Measurements from ENCODE around the gene PRSS21. TPM values are rescaled to one million over a fixed set of nuclear protein-coding genes. Genes with fewer than 3 reads are reported as not detected.

PRSS21 gene
- total RNA-seq, 1 experiment from 2014 or later: 0.42 TPM

DNA sequence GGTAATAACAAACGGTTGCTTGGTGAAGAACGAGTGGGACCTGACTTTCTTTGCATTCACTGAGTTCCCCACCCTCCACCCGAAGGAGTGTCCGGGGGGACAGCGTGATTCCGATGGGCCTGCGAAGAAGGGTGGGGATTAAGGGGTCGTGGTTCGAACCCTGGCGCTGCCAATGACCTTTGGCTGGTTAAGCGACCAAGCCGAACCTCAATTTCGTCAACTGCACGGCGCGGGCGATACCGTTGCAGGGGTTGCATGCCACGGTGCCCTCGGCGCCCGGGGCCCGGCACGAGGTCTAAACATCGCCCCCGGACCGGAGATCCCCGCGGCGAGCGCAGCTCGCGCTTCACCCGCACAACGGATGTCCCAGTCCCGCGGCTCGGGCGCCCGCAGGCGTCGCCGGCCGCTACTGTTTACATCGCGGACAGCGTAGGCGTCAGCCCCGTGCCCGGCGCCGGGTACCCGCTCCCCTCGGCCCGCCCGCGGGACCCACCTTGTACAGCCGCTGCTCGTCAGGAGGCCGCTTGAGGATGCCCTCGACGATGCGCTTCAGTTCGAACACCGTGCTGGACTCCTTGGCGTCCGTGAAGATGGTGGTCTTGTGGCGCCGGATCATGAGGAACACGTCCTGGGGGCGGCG, 40.4 kb upstream of the PRSS21 start:
- Histone ChIP-seq H3K36me3 (replicated peaks; ENCODE audit: control insufficient read depth, insufficient read depth, low read length) (peaks cover 19% of the 10 kb centered on the region), H3K27me3 (ENCODE audit: control insufficient read depth, insufficient read depth, low read length) (no peaks in the 10 kb centered on the region), H3K4me3 (ENCODE audit: insufficient read depth, low read depth, low read length) (peak overlapping the region; percentile 98)
- no peak for DNase-seq

DNA sequence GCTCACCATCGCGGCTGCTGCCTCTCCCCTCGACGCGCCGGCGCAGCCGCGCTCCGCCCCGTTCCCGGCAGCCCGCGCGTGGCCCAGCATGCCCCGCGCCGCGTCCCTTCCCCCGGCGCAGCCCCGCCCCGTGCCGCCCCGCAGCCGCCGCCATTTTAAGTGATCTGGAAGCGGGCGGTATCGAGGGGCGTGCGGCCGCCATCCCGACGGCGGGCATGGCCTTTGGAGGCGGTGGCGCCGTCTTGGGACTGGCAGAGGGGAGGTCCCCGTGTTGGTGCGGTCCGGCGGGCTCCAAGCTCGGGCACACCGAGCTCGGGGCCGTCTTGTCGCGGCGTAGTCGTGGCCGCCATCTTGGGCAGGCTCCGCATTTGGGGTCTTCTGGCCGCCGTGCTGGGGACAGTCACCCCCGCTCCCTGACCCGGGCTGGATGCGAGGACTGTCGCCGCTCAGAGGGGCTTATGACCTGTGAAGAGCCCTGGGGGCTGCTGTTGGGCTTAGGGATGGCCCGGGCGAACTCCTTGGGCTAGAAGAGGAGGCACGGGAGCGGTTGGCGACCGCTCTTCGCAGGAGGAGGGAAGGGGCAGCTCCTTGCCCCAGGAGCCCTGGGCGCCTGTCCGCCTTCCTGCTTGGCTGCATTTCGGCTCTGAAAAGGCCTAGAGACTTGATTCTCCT, 39.7 kb upstream of the PRSS21 start, which contains the start of gene ELOB:
TSS of gene ELOB (minus strand) at position 50 of the 672 bp plus-strand sequence. CDS start at position 9, 41 bp downstream.
- Histone ChIP-seq H3K27me3 (ENCODE audit: control insufficient read depth, insufficient read depth, low read length) (no peaks in the 10 kb centered on the region), H3K4me3 (ENCODE audit: insufficient read depth, low read depth, low read length) (peak within 1 kb of the TSS; percentile 98), H3K36me3 (replicated peaks; ENCODE audit: control insufficient read depth, insufficient read depth, low read length) (peaks cover 17% of the 10 kb centered on the region)
- peak; percentile 99 for DNase-seq

GRCh38 chr16:2777903-2778629, 39.0 kb upstream of the PRSS21 start:
- Histone ChIP-seq H3K27me3 (ENCODE audit: control insufficient read depth, insufficient read depth, low read length) (no peaks in the 10 kb centered on the region), H3K4me3 (ENCODE audit: insufficient read depth, low read depth, low read length) (peak overlapping the region; percentile 98), H3K36me3 (replicated peaks; ENCODE audit: control insufficient read depth, insufficient read depth, low read length) (peaks cover 17% of the 10 kb centered on the region)
- peak; percentile 77 for DNase-seq

DNA sequence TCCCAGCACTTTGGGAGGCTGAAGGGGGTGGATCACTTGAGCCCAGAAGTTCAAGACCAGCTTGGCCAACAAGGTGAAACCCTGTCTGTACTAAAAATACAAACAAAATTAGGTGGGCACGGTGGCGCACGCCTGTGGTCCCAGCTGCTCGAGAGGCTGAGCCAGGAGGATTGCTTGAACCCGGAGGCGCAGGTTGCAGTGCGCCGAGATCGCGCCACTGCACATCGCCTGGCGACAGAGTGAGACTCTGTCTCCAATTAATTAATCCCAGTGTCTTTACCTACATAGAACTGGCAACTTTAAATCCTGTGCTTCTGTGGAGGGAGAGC, 38.4 kb upstream of the PRSS21 start:
- DNase-seq: no peak
- Histone ChIP-seq H3K36me3 (replicated peaks; ENCODE audit: control insufficient read depth, insufficient read depth, low read length) (peaks cover 15% of the 10 kb centered on the region), H3K27me3 (ENCODE audit: control insufficient read depth, insufficient read depth, low read length) (no peaks in the 10 kb centered on the region), H3K4me3 (ENCODE audit: insufficient read depth, low read depth, low read length) (no peak overlapping the region)

DNA sequence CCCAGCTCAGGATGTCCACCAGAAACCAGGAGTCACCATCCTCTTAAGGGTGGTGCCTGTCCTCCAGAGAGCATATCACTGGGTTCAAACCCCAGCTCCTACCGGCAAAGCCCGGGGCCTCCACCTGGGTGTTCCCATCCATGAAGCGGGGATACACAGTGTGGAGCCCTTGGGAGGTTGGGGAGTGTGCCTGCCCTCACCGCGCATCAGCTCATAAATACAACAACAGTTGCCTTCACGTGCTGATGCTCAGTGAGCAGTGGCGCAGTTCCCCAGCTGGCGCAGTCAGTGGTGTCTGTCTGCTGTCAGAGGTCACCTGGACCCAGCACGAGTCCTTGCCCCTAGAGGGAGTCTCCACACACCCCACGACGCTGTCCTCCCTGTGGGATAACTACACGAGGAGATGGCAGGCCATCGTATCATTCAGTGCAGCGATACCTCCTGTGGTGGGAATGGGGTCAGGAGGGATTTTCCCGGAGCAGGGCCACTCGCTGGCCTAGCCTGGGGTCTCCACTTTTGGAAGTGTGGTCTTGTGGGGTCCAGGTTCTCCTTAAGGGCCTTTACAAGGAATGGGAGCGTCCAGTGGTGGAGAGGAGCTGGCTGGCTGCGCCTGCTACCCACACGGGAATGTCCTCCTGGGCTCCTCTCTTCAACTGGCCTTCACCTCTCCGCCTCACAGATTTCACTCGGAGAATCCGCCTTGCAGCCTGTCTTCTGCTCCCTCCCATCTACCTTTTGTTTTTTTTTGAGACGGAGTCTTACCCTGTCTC, 37.7 kb upstream of the PRSS21 start:
- Histone ChIP-seq H3K36me3 (replicated peaks; ENCODE audit: control insufficient read depth, insufficient read depth, low read length) (peaks cover 10% of the 10 kb centered on the region), H3K27me3 (ENCODE audit: control insufficient read depth, insufficient read depth, low read length) (no peaks in the 10 kb centered on the region), H3K4me3 (ENCODE audit: insufficient read depth, low read depth, low read length) (no peak overlapping the region)
- peak; percentile 54 for DNase-seq

GRCh38 chr16:2779978-2780898, 36.8 kb upstream of the PRSS21 start:
- peaks cover 2% of the 10 kb centered on the region for H3K36me3 ChIP-seq (replicated peaks; ENCODE audit: control insufficient read depth, insufficient read depth, low read length)
- DNase-seq: peak; percentile 65

DNA sequence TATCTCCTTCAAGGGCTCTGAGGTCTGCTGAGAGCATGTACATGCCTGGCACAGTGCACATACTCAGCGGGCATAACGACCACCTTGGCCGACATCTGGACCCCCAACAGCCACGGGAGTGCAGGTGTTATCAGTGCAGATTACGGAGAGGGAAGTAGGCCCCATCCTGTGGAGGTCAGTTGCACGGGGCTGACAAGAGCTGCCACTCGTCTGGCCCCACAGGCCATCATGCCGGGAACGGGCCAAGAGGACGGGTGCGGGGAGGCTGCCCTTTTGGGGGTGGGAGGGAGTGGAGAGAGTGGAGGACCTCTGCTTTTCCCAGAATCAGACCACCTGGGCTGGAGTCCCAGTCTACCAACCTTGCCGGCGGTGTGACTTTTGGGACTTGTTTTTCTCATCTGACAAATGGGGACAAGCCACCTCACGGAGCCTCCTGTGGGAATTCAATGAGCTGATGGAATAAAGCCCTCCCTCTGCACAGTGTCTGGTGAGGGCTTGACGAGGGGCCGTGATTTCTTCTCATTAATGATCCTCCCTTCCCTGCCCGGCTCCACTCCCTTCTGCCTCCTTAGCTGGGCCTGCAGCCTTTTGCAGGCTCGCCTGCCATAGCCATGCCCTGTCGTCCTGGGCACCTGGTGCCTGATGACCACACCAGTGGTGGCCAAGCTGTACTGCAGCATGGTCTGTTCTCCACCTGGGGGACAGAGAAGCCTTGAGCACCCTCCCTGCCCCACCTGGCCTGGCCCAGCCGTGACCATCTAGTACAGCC, 34.3 kb upstream of the PRSS21 start:
- H3K27me3 ChIP-seq (ENCODE audit: control insufficient read depth, insufficient read depth, low read length): no peaks in the 10 kb centered on the region; the same call in 1 of the 2 replicates
- peak; percentile 74 for DNase-seq
- no peaks in the 10 kb centered on the region for H3K36me3 ChIP-seq (replicated peaks; ENCODE audit: control insufficient read depth, insufficient read depth, low read length)
- H3K4me3 ChIP-seq (ENCODE audit: insufficient read depth, low read depth, low read length): no peak overlapping the region

More at GRCh38 chr16:2779978-2780898, 36.8 kb upstream of the PRSS21 start:
- Histone ChIP-seq H3K4me3 (ENCODE audit: insufficient read depth, low read depth, low read length) (no peak overlapping the region), H3K27me3 (ENCODE audit: control insufficient read depth, insufficient read depth, low read length) (no peaks in the 10 kb centered on the region)

DNA sequence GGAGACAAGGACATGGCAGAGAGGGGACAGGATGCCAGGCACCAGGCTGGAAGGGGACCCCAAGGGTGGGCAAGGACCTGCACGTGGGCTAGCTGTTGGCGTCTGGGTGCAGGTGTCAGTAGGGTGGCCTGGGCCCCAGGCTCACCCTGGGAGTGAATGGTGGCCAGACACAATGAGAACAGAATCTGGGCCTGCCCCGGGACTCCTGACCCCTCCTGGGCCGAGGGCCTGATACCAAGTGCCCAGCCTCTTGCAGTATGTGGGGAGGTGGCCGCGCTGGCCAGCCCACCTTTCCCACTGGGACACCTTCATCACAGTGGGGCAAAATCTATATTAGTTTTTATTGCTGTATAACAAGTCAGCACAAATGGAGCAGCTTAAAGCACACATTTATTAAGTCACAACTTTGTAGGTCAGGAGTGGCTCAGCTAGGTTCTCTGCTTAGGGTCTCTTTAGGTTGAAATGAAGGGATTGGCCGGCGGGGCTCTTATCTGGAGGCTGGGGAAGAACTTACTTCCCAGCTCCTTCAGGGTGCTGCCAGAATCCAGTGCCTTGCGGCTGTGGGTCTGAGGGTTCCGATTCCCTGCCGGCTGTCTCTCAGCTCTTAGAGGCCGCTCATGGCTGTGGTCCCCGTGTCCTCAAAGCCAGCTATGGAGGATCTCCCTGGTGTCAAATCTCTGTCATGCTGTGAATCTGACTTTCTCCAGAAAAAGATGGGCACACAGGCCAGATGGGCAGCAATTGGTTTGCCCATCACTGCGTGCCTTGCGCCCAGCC, 33.3 kb upstream of the PRSS21 start:
- DNase-seq: peak; percentile 45
- no peaks in the 10 kb centered on the region for H3K36me3 ChIP-seq (replicated peaks; ENCODE audit: control insufficient read depth, insufficient read depth, low read length)
- H3K27me3 ChIP-seq (ENCODE audit: control insufficient read depth, insufficient read depth, low read length): no peaks in the 10 kb centered on the region; the same call in 1 of the 2 replicates
- H3K4me3 ChIP-seq (ENCODE audit: insufficient read depth, low read depth, low read length): no peak overlapping the region

- Histone ChIP-seq H3K27me3 (ENCODE audit: control insufficient read depth, insufficient read depth, low read length) (no peaks in the 10 kb centered on the region; the same call in 1 of the 2 replicates), H3K4me3 (ENCODE audit: insufficient read depth, low read depth, low read length) (no peak overlapping the region), H3K36me3 (replicated peaks; ENCODE audit: control insufficient read depth, insufficient read depth, low read length) (no peaks in the 10 kb centered on the region)
- peak; percentile 54 for DNase-seq
These were observed 32.5 kb upstream of the PRSS21 start for GRCh38 chr16:2784358-2785100.

DNA sequence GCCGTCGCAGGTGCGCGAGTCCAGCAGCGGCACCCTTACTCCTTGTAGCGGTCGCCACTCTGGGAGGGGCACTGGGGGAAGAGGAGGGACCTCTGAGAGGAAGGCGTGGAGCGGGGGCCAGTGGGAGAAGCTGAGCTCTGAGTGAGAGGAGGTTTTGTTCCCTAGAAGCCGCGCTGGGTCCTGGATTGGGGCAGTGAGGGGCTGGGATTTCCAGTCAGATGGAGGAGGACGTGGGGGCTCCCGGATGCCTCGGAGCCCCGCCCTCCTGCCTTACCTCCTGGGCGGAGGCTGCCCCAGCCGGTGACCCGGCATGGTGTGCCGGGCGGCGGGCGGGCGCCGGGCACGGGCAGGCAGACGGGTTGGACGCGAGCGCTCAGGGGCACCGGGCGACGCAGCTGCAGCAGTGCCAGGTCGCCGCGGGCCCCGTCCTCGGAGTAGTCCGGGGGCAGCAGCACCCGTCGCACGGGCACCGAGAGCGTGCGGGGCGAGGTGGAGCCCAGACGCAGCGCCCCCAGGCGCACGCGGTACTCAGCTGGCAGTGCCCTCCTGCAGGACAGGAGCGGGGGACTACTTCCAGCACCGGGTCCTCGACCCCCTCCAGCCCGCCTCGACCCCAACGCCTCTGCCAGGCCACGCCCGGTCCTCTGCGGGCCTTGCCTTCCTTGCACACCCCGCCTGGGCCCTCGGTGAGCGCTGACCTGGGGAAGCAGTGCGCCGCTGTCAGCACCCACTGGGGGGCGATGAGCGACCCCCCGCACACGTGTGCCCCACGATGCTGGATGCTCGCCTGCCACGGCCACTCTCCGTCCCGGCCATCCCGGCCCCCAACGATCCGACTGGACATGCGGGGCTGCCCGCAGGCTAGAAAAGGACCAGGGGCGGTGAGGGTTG, 31.7 kb upstream of the PRSS21 start:
- H3K36me3 ChIP-seq (replicated peaks; ENCODE audit: control insufficient read depth, insufficient read depth, low read length): no peaks in the 10 kb centered on the region
- no peak overlapping the region for H3K4me3 ChIP-seq (ENCODE audit: insufficient read depth, low read depth, low read length)
- no peaks in the 10 kb centered on the region; the same call in 1 of the 2 replicates for H3K27me3 ChIP-seq (ENCODE audit: control insufficient read depth, insufficient read depth, low read length)
- peak; percentile 85 for DNase-seq

DNA sequence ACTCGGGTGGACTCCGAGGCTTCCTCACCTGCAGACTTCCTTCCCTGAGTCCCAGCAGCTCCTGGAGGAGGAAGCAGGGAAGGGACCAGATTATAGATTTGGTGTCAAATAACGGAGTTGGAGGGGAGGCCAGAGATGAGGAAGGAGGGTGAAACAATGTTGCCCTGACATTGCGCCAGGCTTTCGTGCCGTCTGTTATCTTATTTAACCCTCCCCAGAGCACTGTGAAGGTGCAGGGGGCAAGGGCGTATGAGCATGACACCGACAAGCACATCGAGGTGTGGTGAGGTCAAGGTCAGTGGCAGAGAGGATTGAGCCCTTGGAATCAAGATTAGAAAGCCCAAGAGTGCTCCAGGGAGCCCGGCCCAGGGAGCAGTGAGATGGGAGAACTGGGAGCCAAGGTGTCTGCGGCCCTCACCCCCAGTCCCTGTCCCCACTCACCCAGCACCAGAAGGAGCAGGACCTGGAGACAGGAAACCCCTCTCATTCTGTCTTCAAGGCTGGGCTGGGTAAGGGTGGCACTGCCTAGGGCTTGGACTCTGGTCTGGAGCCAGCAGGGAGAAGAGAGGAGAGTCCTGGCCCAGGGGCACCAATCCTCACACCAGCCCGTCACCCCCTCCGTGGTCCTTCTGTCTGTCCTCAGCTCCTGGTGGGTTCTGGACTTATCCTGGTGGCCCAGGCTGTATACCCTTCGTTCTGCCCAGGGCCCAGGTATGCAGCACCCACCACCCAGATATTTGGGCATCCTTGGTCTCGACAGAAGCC, 30.8 kb upstream of the PRSS21 start:
- no peaks in the 10 kb centered on the region for H3K36me3 ChIP-seq (replicated peaks; ENCODE audit: control insufficient read depth, insufficient read depth, low read length)
- DNase-seq: peak; percentile 44
- no peaks in the 10 kb centered on the region; the same call in 1 of the 2 replicates for H3K27me3 ChIP-seq (ENCODE audit: control insufficient read depth, insufficient read depth, low read length)
- H3K4me3 ChIP-seq (ENCODE audit: insufficient read depth, low read depth, low read length): no peak overlapping the region
